HepG2 (cell line): ENCODE results near the gene CFAP210. TPM values are rescaled to one million over a fixed set of nuclear protein-coding genes. Genes with fewer than 3 reads are reported as not detected.

Source experiments
- AKAP8 ChIP-seq: sonication (generic); formaldehyde crosslinking; IDR thresholded peaks from 2 replicates; pipeline ENCODE4 v1.5.1; 2020; ENCODE audit warnings: mild to moderate bottlenecking, missing genetic modification reagents
- ZBTB7A ChIP-seq: sonication (generic); formaldehyde crosslinking; IDR thresholded peaks from 2 replicates; pipeline ENCODE4 v1.8.0; 2022; ENCODE audit warnings: mild to moderate bottlenecking, missing genetic modification reagents
- ZNF431 ChIP-seq: sonication (generic); formaldehyde crosslinking; IDR thresholded peaks from 2 replicates; pipeline ENCODE4 v1.9.0; 2022; ENCODE audit warnings: missing genetic modification reagents, low read depth, mild to moderate bottlenecking, borderline replicate concordance
- polyA plus RNA-seq, 8 experiments: library from polyadenylated mRNA; depleted of rRNA in 3 of 8; stranded (reverse) in 7 of 8; unstranded in 1 of 8; fragments of >200 nt; fragmentation: Illumina TruSeq in 4 of 8; extraction: Trizol in 4 of 8; gene quantifications; 2 replicates each; pipeline versions ENCODE4 v1.2.1 to v1.2.3, GENCODE V29; 2011 to 2016; ENCODE audit warnings: low read depth in 4 of 8, missing spikeins in 1 of 8, mixed read lengths in 1 of 8; ENCODE audit not compliant: insufficient read depth in 1 of 8
- total RNA-seq, 5 experiments: library from RNA; depleted of rRNA; stranded (reverse); fragments of >200 nt; fragmentation: Illumina TruSeq; extraction: Trizol; gene quantifications; 2 replicates each; pipeline ENCODE4 v1.2.3, GENCODE V29; 2016; ENCODE audit warnings: low read depth in 1 of 5
- TF ChIP-seq, protein P1 (sequence below), 2 experiments: fragments of 450-650 bp in 1 of 2; sonication (generic) in 1 of 2; formaldehyde crosslinking in 1 of 2; IDR thresholded peaks; 2 replicates each; pipeline versions ENCODE4 v1.6.1 to v1.8.0; 2016 to 2022; ENCODE audit warnings: antibody characterized with exemption in 1 of 2, mild to moderate bottlenecking in 1 of 2, missing genetic modification reagents in 1 of 2
- TF ChIP-seq, protein P2 (sequence below): sonication (generic); formaldehyde crosslinking; IDR thresholded peaks from 2 replicates; pipeline ENCODE4 v1.8.1; 2023; ENCODE audit warnings: missing genetic modification reagents, mild to moderate bottlenecking, borderline replicate concordance
- TF ChIP-seq, protein P3 (sequence below): sonication (generic); formaldehyde crosslinking; IDR thresholded peaks from 2 replicates; pipeline ENCODE4 v1.9.0; 2021; ENCODE audit warnings: missing genetic modification reagents, borderline replicate concordance
- TF ChIP-seq, protein P4 (sequence below): IDR thresholded peaks from 2 replicates; pipeline ENCODE4 v1.6.1; 2016; ENCODE audit warnings: missing compliant biosample characterization, missing genetic modification reagents, borderline replicate concordance
- TF ChIP-seq, protein P5 (sequence below): sonication (generic); formaldehyde crosslinking; IDR thresholded peaks from 2 replicates; pipeline ENCODE4 v1.5.0; 2020; ENCODE audit warnings: missing genetic modification reagents, mild to moderate bottlenecking, borderline replicate concordance
- TF ChIP-seq, protein P6 (sequence below): sonication (generic); formaldehyde crosslinking; IDR thresholded peaks from 2 replicates; pipeline ENCODE4 v1.5.1; 2020; ENCODE audit warnings: missing genetic modification reagents, mild to moderate bottlenecking, borderline replicate concordance

Gene CFAP210
- total and polyA plus RNA-seq, 2 of the 13 experiments (the other 11 are each of a cell fraction or from before 2014, with no cell fraction given) = 0.18 TPM; not detected in 1

DNA sequence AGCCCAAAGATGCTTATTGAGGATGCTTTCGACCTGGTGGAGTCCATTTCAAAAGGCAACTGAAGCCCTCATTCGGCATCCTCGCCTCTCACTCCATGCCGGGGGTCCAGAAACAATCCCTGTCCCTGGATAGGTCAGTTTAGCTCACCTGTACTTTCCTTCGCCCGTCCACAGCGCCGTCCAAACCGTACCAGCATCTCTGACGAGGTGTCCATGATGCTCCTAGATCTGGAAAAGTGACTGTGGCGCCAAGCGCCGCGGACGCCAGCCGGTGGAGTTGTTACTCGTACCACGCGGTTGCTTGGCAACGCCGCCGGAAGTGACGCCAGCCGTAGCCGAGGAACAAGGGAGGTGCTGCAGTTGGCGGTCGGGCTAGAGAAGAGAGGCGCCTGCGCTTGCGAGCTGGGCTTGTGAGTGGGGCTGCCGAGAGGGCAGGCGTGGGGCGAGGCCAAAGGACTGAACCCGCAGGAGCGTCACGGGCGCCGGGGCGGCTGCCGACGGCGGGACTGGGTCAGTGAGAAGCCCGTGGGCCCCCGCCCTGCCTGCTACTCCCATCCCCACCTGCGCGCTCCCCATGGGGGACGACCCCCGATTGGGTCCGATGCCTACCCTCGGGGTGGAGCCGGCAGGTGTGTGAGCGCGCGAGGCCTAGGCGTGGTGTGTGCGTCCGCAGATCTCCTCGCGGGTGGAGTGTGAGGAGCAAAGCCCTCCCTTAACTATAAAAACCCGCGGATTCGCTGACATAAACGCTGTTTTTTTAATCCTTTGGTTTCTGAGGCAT is at the start of gene CFAP210, which contains the start of gene PHOSPHO2 (continued):
- TF ChIP-seq, protein P1, sequence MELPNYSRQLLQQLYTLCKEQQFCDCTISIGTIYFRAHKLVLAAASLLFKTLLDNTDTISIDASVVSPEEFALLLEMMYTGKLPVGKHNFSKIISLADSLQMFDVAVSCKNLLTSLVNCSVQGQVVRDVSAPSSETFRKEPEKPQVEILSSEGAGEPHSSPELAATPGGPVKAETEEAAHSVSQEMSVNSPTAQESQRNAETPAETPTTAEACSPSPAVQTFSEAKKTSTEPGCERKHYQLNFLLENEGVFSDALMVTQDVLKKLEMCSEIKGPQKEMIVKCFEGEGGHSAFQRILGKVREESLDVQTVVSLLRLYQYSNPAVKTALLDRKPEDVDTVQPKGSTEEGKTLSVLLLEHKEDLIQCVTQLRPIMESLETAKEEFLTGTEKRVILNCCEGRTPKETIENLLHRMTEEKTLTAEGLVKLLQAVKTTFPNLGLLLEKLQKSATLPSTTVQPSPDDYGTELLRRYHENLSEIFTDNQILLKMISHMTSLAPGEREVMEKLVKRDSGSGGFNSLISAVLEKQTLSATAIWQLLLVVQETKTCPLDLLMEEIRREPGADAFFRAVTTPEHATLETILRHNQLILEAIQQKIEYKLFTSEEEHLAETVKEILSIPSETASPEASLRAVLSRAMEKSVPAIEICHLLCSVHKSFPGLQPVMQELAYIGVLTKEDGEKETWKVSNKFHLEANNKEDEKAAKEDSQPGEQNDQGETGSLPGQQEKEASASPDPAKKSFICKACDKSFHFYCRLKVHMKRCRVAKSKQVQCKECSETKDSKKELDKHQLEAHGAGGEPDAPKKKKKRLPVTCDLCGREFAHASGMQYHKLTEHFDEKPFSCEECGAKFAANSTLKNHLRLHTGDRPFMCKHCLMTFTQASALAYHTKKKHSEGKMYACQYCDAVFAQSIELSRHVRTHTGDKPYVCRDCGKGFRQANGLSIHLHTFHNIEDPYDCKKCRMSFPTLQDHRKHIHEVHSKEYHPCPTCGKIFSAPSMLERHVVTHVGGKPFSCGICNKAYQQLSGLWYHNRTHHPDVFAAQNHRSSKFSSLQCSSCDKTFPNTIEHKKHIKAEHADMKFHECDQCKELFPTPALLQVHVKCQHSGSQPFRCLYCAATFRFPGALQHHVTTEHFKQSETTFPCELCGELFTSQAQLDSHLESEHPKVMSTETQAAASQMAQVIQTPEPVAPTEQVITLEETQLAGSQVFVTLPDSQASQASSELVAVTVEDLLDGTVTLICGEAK (IDR thresholded peaks at IDR 0.05) = 0 out of 2 replicates have a peak, but pooled peaks have one; percentile 24
- TF ChIP-seq, protein P1 (CRISPR knock-in tag; IDR thresholded peaks at IDR 0.05) = peak; percentile 93
- TF ChIP-seq, protein P2, sequence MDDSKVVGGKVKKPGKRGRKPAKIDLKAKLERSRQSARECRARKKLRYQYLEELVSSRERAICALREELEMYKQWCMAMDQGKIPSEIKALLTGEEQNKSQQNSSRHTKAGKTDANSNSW (CRISPR knock-in tag) = peak; percentile 81; the same call in 1 of the 2 replicates
- TF ChIP-seq, protein P3, sequence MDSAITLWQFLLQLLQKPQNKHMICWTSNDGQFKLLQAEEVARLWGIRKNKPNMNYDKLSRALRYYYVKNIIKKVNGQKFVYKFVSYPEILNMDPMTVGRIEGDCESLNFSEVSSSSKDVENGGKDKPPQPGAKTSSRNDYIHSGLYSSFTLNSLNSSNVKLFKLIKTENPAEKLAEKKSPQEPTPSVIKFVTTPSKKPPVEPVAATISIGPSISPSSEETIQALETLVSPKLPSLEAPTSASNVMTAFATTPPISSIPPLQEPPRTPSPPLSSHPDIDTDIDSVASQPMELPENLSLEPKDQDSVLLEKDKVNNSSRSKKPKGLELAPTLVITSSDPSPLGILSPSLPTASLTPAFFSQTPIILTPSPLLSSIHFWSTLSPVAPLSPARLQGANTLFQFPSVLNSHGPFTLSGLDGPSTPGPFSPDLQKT = no peak
- TF ChIP-seq, protein P4, sequence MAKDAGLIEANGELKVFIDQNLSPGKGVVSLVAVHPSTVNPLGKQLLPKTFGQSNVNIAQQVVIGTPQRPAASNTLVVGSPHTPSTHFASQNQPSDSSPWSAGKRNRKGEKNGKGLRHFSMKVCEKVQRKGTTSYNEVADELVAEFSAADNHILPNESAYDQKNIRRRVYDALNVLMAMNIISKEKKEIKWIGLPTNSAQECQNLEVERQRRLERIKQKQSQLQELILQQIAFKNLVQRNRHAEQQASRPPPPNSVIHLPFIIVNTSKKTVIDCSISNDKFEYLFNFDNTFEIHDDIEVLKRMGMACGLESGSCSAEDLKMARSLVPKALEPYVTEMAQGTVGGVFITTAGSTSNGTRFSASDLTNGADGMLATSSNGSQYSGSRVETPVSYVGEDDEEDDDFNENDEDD (CRISPR knock-in tag) = peak; percentile 82
- TF ChIP-seq, protein P5, sequence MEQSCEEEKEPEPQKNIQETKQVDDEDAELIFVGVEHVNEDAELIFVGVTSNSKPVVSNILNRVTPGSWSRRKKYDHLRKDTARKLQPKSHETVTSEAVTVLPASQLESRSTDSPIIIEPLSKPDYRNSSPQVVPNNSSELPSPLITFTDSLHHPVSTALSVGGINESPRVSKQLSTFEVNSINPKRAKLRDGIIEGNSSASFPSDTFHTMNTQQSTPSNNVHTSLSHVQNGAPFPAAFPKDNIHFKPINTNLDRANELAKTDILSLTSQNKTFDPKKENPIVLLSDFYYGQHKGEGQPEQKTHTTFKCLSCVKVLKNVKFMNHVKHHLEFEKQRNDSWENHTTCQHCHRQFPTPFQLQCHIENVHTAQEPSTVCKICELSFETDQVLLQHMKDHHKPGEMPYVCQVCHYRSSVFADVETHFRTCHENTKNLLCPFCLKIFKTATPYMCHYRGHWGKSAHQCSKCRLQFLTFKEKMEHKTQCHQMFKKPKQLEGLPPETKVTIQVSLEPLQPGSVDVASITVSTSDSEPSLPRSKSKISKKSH (CRISPR knock-in tag) = peak; percentile 97
- TF ChIP-seq ZBTB7A (CRISPR knock-in tag) = peak; percentile 90
- peak; percentile 22 for TF ChIP-seq ZNF431 (CRISPR knock-in tag)
- peak; percentile 64; the same call in 1 of the 2 replicates for TF ChIP-seq AKAP8 (CRISPR knock-in tag)
- TF ChIP-seq, protein P6, sequence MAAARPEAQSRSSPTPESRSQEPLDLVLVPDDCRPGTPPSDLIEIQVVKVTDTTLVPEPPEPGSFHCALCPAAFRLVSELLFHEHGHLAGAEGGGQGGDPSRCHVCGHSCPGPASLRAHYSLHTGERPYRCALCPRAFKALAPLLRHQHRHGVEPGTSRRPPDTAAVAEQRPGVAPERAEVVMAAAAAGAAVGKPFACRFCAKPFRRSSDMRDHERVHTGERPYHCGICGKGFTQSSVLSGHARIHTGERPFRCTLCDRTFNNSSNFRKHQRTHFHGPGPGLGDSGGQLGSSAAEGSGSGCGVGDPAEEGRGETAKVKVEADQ (CRISPR knock-in tag) = peak; percentile 89; the same call in 1 of the 2 replicates
